Inflammatory macrophage treated with lipopolysaccharide for 4 hours (primary cell): Measurements from ENCODE around the gene SLA2.

Experiments
- DNase-seq: peaks from one replicate; pipeline ENCODE4 v3.0.0-alpha.2; 2020

The SLA2 gene

GRCh38 chr20:36606158-36607066 lies 39.6 kb downstream of the SLA2 start:
- DNase-seq: peak; percentile 89

- peak; percentile 99 for DNase-seq
Observed at GRCh38 chr20:36605399-36606157, 40.4 kb downstream of the SLA2 start, which contains the start of gene RAB5IF. Gene RAB5IF, plus strand, starts transcription at chr20:36605779. Its CDS starts 173 bp downstream, at chr20:36605952.

GRCh38 chr20:36604952-36605398 lies 41.0 kb downstream of the SLA2 start:
- DNase-seq: peak; percentile 45

GRCh38 chr20:36601540-36601939 lies 44.5 kb downstream of the SLA2 start:
- DNase-seq: peak; percentile 57

GRCh38 chr20:36599912-36600345 lies 46.1 kb downstream of the SLA2 start:
- DNase-seq: peak; percentile 52

- no peak for DNase-seq
Observed at GRCh38 chr20:36593347-36593929, 52.6 kb downstream of the SLA2 start.

GRCh38 chr20:36591854-36592641 lies 53.9 kb downstream of the SLA2 start:
- DNase-seq: peak; percentile 8

- no peak for DNase-seq
Observed at GRCh38 chr20:36591281-36591680, 54.7 kb downstream of the SLA2 start.

GRCh38 chr20:36587388-36588070 lies 58.5 kb downstream of the SLA2 start:
- no peak for DNase-seq

- no peak for DNase-seq
Observed at GRCh38 chr20:36585410-36586125, 60.4 kb downstream of the SLA2 start.

GRCh38 chr20:36584018-36584481 lies 61.9 kb downstream of the SLA2 start:
- no peak for DNase-seq

- no peak for DNase-seq
Observed at GRCh38 chr20:36582821-36583220, 63.2 kb downstream of the SLA2 start.

GRCh38 chr20:36582322-36582721 lies 63.7 kb downstream of the SLA2 start:
- no peak for DNase-seq

- no peak for DNase-seq
Observed at GRCh38 chr20:36579996-36580545, 65.9 kb downstream of the SLA2 start.

GRCh38 chr20:36578356-36579041 lies 67.5 kb downstream of the SLA2 start:
- DNase-seq: no peak

GRCh38 chr20:36576081-36576445 lies 69.9 kb downstream of the SLA2 start:
- DNase-seq: no peak

- DNase-seq: peak; percentile 15
Observed at GRCh38 chr20:36574366-36575135, 71.4 kb downstream of the SLA2 start.

GRCh38 chr20:36573798-36574365 lies 72.1 kb downstream of the SLA2 start:
- DNase-seq: peak; percentile 49
